Activated CD4-positive, alpha-beta memory T cell treated with anti-CD3 and anti-CD28 coated beads for 36 hours (primary cell): ENCODE results near the gene JARID2. TPM values are rescaled to one million over a fixed set of nuclear protein-coding genes. Genes with fewer than 3 reads are reported as not detected.

Experiments used
- CTCF ChIA-PET: fragments of 350-600 bp; sonication (Branson Sonifier 250); formaldehyde crosslinking; loops from one replicate; lab custom pipeline; 2021; ENCODE audit warnings: antibody characterized with exemption, inconsistent platforms; lab: Charles Lee
- POLR2A ChIA-PET: fragments of 350-600 bp; sonication (Branson Sonifier 250); formaldehyde crosslinking; loops from one replicate; lab custom pipeline; 2021; ENCODE audit warnings: antibody characterized with exemption; lab: Charles Lee
- DNase-seq: peaks from one replicate; pipeline ENCODE4 v3.0.0-alpha.2; 2020
- H3K27ac Mint-ChIP-seq: one replicate; pipeline ENCODE4 v1.8.0; 2021; ENCODE audit warnings: mixed read lengths
- H3K27me3 Mint-ChIP-seq: one replicate; pipeline ENCODE4 v1.8.0; 2021; ENCODE audit warnings: mixed read lengths
- H3K36me3 Mint-ChIP-seq: one replicate; pipeline ENCODE4 v1.8.0; 2021; ENCODE audit warnings: mixed read lengths
- H3K4me1 Mint-ChIP-seq: one replicate; pipeline ENCODE4 v1.8.0; 2021; ENCODE audit warnings: low read depth, mixed read lengths
- H3K4me3 Mint-ChIP-seq: one replicate; pipeline ENCODE4 v1.8.0; 2021; ENCODE audit warnings: mild to moderate bottlenecking, mixed read lengths
- H3K9me3 Mint-ChIP-seq: one replicate; pipeline ENCODE4 v1.8.0; 2021; ENCODE audit warnings: mixed read lengths
- intact Hi-C: fragments of 100-400 bp; cut with micrococcal nuclease; formaldehyde crosslinking; loops from one replicate; pipeline ENCODE4 v1.15.1; 2023
- total RNA-seq, 2 experiments: library from RNA; stranded (reverse); gene quantifications; one replicate each; pipeline ENCODE4 v1.2.3, GENCODE V29; 2021

The JARID2 gene
- total RNA-seq, 2 experiments from 2014 or later = 41.4 to 44.0 TPM

DNA sequence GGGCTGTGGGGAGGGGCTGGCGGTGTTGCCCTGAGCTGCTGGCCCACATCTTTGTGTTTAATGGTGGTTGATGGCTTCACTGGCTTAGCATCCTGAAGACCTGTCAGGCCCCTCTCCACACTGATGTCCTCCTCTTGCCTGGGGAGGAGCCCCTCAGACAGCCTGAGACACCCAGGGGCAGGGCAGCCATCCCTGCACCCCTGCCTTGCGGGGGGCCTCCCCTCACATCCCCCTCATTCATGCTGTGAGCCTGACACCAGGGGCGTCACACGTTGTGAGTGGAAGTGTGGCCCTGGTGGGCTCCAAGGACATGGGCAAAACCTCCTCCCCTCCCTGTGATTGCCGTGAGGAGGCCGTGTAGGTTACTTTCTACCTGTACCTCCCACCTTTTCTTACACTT lies 264.3 kb downstream of the JARID2 start:
- peak overlapping the region; percentile 58 for H3K27ac Mint-ChIP-seq
- no peaks in the 10 kb centered on the region for H3K4me1 Mint-ChIP-seq
- peaks cover 74% of the 10 kb centered on the region for H3K36me3 Mint-ChIP-seq
- CTCF ChIA-PET = no interaction called here
- no peak for DNase-seq
- H3K27me3 Mint-ChIP-seq = no peaks in the 10 kb centered on the region
- intact Hi-C loops = no loop called here
- POLR2A ChIA-PET = no interaction called here
- H3K9me3 Mint-ChIP-seq = no peaks in the 10 kb centered on the region
- H3K4me3 Mint-ChIP-seq = no peak overlapping the region

DNA sequence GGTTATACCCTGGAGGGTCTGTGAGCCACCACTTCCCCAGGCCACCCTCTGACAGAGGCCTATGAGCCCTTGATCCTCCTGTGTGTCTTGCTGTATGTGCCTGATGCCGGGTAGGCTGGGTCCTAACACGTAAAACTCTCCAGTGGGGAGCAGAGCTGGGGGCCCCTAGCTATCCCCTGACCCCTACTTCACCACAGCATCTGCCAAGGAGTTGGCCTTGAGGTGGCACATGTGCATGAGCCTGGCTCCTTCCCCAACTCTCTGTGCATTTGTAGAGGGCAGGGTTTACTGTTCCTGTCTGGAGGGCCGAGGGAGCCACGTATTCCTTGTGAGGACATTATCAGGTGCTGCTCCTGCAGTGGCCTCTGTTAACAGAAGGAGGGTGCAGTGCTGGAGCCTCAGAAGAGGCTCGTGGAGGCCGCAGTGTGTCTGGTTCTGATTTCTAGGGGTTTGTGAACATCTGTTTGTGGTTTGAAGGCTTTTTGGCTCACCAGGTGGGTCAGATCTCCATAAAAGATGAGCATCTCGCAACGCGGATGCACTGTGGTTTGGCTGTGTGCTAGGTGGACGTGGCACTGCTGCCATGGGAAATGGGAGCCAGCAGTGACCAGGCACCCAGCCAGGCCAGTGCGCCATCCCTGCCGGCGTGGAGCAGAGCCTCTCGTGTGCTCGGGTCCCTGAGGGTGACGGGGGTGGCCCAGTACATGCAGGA lies 264.8 kb downstream of the JARID2 start:
- DNase-seq = no peak
- Mint-ChIP-seq H3K9me3 (no peaks in the 10 kb centered on the region), H3K27ac (peak overlapping the region; percentile 38), H3K36me3 (peaks cover 73% of the 10 kb centered on the region), H3K4me1 (no peaks in the 10 kb centered on the region), H3K27me3 (no peaks in the 10 kb centered on the region), H3K4me3 (no peak overlapping the region)
- POLR2A ChIA-PET = no interaction called here
- CTCF ChIA-PET = no interaction called here
- intact Hi-C loops = no loop called here

DNA sequence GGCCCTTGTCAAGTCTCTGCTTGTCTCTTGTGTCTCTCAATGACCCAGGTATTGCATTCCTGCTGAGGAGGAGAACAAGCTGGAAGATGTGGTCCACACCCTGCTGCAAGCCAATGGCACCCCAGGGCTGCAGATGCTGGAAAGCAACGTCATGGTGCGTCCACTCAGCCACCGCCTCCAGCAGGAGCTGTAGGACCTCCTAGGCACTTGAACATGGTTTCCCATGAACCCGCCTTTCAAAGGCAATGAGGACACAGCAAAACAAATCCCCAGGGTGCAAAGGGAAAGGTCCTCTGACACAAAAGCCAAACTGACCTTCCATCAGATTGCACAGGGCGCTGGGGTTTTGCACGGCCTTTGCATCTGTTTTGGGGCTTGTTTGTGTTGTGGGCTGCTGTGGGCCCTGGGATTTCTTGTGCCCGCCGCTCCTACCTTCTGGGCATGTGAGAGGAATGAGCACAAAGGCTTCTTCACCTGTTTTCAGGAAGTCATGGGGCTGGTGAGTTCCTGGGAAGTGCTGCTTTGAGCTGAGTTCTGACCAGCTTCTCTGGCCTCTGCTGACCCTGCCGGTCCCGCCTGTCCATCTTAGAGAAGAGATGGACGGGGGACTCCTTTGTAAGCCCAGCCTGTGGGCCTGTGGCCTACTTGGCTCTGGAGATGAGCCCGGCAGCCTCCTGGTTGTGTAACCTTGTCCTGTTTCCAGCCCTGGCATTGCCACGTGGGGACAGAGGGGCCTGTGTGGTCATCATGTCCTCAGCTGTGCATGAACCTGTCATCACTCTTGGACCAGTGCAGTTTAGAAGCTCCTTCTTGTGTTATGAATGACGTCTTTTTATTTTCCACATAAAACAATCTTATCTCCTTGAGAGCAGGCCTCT lies 265.6 kb downstream of the JARID2 start:
- H3K9me3 Mint-ChIP-seq = no peaks in the 10 kb centered on the region
- H3K27ac Mint-ChIP-seq = no peak overlapping the region
- CTCF ChIA-PET = no interaction called here
- peaks cover 76% of the 10 kb centered on the region for H3K36me3 Mint-ChIP-seq
- POLR2A ChIA-PET = no interaction called here
- intact Hi-C loops = no loop called here
- no peak for DNase-seq
- no peaks in the 10 kb centered on the region for H3K27me3 Mint-ChIP-seq
- H3K4me1 Mint-ChIP-seq = no peaks in the 10 kb centered on the region
- H3K4me3 Mint-ChIP-seq = no peak overlapping the region

DNA sequence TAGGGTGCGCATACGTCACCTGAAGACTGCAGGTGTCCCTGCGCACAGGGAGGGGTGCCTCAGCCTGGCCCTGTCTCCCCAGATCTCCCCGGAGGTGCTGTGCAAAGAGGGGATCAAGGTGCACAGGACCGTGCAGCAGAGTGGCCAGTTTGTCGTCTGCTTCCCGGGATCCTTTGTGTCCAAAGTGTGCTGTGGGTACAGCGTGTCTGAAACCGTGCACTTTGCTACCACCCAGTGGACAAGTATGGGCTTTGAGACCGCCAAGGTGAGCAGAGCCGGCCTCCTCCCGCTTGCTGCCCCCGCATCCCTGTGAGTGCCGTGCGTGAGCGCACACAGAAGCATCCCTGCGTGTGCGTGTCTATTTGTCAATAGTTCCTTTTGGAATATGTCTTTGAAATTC lies 266.3 kb downstream of the JARID2 start:
- Mint-ChIP-seq H3K27ac (no peak overlapping the region), H3K27me3 (no peaks in the 10 kb centered on the region), H3K36me3 (peaks cover 76% of the 10 kb centered on the region), H3K9me3 (no peaks in the 10 kb centered on the region), H3K4me1 (no peaks in the 10 kb centered on the region), H3K4me3 (no peak overlapping the region)
- intact Hi-C loops = no loop called here
- CTCF ChIA-PET = interaction anchor here (1.3 kb wide), 1 partner anchor 108 kb away, joined by 3 read pairs; no protein-coding TSS in a partner anchor
- POLR2A ChIA-PET = no interaction called here
- no peak for DNase-seq

DNA sequence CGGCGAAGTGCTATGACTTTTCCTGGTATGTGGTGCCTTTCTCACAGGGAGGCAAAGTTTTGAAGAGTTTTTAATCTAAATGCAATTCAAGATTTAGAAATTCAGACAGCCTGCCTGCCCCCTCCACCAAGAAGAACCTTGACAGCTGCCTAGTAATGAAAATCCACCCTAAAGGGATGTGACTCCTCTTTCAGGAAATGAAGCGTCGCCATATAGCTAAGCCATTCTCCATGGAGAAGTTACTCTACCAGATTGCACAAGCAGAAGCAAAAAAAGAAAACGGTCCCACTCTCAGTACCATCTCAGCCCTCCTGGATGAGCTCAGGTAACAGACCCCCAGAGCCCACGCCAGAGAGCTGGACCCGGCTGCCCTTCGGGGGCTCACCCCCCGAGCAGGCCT lies 266.9 kb downstream of the JARID2 start:
- no peak for DNase-seq
- no peaks in the 10 kb centered on the region for H3K9me3 Mint-ChIP-seq
- H3K4me3 Mint-ChIP-seq = no peak overlapping the region
- CTCF ChIA-PET = interaction anchor here (1.3 kb wide), 1 partner anchor 108 kb away, joined by 3 read pairs; no protein-coding TSS in a partner anchor
- H3K36me3 Mint-ChIP-seq = peaks cover 76% of the 10 kb centered on the region
- H3K27ac Mint-ChIP-seq = no peak overlapping the region
- no peaks in the 10 kb centered on the region for H3K4me1 Mint-ChIP-seq
- POLR2A ChIA-PET = interaction anchor here (1.0 kb wide), 1 partner anchor 9 kb away, joined by 3 read pairs; no protein-coding TSS in a partner anchor
- intact Hi-C loops = no loop called here
- no peaks in the 10 kb centered on the region for H3K27me3 Mint-ChIP-seq

DNA sequence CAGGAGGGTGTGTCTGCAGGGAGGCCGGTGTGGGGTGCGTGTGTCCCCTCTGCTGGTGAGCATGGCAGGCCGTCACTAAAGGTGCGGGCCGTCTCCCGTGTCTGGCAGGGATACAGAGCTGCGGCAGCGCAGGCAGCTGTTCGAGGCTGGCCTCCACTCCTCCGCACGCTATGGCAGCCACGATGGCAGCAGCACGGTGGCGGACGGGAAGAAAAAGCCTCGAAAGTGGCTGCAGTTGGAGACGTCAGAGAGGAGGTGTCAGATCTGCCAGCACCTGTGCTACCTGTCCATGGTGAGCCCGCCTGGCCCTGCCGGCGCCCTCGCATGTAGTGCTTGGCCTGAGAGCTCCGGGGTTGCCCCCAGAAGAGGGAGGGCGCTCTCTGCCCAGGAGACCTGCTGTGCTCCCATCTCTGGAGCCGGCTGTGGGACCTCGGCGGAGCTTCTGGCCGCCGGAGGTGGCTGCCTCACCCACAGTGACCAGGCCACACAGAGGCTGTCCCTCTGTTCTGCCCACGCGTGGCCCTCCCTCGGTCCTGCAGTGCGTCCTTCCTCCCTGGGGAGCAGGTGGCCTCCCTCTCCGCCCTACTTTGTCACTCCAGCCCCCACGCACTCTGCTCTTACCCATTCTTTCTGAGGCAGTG lies 267.4 kb downstream of the JARID2 start:
- no peaks in the 10 kb centered on the region for H3K27me3 Mint-ChIP-seq
- H3K9me3 Mint-ChIP-seq = no peaks in the 10 kb centered on the region
- peak overlapping the region; percentile 29 for H3K27ac Mint-ChIP-seq
- DNase-seq = no peak
- no peak overlapping the region for H3K4me3 Mint-ChIP-seq
- H3K4me1 Mint-ChIP-seq = no peaks in the 10 kb centered on the region
- intact Hi-C loops = no loop called here
- ChIA-PET POLR2A (interaction anchor here (1.0 kb wide), 1 partner anchor 9 kb away, joined by 3 read pairs; no protein-coding TSS in a partner anchor), CTCF (interaction anchor here (1.3 kb wide), 1 partner anchor 107 kb away, joined by 3 read pairs; no protein-coding TSS in a partner anchor)
- H3K36me3 Mint-ChIP-seq = peaks cover 82% of the 10 kb centered on the region

DNA sequence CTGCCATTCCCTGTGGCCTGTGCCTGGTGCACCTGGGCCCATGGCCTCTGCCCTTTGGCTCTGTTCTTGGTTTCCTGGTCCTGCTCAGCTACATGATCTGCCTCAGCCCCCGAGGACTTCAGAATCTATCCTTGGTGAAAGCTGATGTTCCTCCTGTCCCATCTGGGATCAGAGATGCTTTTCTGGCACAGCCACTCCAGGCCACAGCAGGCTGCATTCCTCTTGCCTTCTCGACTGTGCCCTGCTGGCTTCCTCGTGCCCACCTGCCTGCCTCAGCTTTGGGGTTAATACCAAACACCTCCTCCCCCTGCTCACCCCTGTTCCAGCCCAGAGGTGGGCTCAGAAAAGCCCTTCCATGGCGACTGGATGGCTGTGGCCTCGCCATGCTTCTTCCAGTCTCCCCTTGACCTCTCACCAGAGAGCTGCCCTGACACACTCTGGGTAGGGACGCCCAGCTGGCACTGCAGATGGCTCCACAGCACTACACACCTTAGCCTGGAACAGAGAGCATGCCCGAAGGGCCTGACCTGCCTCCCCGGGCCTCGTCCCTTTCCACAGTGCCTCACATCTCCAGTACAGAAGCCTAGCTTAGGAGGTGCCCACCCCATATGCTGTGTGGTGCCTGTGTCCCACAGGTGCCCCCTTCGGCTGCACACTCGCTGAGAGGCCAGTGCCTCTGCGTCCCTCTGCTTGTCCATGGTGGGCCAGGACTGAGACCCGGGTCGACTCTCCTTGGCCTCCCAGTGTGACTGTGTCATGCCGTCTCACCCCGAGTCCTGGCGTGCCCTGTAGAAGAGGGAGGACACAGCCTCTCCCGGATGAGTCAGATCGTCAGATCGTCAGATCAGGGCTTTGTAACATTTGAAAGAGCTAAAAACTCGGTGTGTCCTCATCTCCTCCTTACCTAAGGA lies 268.2 kb downstream of the JARID2 start:
- POLR2A ChIA-PET = interaction anchor here (1.0 kb wide), 1 partner anchor 8 kb away, joined by 3 read pairs; no protein-coding TSS in a partner anchor
- CTCF ChIA-PET = interaction anchor here (1.1 kb wide), 1 partner anchor 109 kb away, joined by 3 read pairs; no protein-coding TSS in a partner anchor
- H3K36me3 Mint-ChIP-seq = peaks cover 80% of the 10 kb centered on the region

DNA sequence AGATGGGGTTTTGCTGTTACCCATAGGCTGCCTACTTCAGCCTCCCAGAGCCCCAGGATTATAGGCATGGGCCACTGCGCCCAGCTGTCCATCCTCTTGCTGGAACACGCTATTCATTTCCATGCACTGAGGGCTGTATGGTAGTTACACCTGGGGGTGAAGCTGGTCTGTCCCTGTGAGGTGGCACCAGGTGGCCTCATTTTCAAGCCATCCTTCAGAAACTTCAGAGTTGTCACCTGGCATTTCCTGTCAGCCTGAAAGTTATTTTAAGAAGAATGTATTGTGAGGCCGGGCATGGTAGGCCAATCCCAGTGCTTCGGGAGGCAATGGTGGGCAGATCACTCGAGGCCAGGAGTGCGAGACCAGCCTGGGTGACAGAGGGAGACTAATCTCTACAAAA lies 269.4 kb downstream of the JARID2 start:
- Mint-ChIP-seq H3K4me1 (no peaks in the 10 kb centered on the region), H3K36me3 (peaks cover 81% of the 10 kb centered on the region), H3K27me3 (no peaks in the 10 kb centered on the region), H3K27ac (peak overlapping the region; percentile 38), H3K9me3 (no peaks in the 10 kb centered on the region), H3K4me3 (no peak overlapping the region)
- intact Hi-C loops = no loop called here
- no peak for DNase-seq
- POLR2A ChIA-PET = no interaction called here
- CTCF ChIA-PET = interaction anchor here (1.1 kb wide), 1 partner anchor 108 kb away, joined by 3 read pairs; no protein-coding TSS in a partner anchor

More for the DNA sequence above, 268.2 kb downstream of the JARID2 start:
- intact Hi-C loops = no loop called here
- no peak for DNase-seq
- Mint-ChIP-seq H3K27me3 (no peaks in the 10 kb centered on the region), H3K4me3 (no peak overlapping the region), H3K27ac (peak overlapping the region; percentile 29), H3K4me1 (no peaks in the 10 kb centered on the region), H3K9me3 (no peaks in the 10 kb centered on the region)

DNA sequence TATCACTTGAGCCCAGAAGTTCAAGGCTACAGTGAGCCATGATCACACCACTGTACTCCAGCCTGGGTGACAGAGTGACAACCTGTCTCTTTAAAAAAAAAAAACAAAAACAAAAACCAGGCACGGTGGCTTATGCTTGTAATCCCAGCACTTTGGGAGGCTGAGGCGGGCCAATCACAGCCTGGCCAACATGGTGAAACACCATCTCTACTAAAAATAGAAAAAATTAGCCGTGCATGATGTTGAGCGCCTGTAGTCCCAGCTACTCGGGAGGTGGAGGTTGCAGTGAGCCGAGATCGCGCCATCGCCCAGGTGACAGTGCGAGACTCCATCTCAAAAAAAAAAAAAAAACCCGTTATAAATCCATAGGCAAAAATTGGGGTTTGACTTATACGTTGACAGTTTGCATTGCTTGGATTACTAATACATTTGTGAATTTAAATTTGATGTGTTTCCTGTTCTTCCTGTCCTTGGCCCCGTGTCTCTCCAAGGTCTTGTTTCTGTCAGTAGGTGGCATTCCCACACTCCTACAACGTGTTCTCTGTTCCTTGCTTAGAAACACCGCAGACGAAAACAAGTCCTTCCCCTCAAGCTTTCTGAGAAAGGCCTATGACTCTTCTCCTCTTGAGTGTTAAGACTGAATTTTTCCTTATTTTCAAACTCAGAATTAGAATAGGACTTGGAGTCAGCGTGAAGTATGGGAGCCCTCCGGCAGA lies 269.9 kb downstream of the JARID2 start:
- Mint-ChIP-seq H3K9me3 (no peaks in the 10 kb centered on the region), H3K4me1 (no peaks in the 10 kb centered on the region), H3K27me3 (no peaks in the 10 kb centered on the region), H3K27ac (peak overlapping the region; percentile 8), H3K4me3 (no peak overlapping the region), H3K36me3 (peaks cover 80% of the 10 kb centered on the region)
- ChIA-PET POLR2A (no interaction called here), CTCF (no interaction called here)
- intact Hi-C loops = no loop called here
- DNase-seq = no peak

DNA sequence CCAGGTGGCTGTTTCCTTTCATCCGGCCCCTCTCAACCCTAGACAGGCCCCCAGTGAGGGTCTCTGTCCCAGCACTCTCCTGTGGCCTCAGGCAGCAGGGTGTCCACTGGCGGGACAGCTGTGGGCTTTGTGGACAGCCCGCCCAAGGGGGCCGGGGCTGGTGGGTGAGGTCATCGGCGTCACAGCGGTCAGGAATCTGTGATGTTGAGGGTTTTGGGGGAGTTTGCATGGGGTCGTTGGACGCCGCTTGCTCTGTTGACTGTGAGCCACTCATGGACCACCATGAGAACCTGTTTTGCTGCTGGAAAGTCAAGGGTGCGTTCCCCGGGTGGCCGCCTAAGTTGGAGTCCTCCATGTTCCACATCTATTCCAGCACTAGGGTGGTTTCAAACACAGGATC lies 270.5 kb downstream of the JARID2 start:
- Mint-ChIP-seq H3K27ac (no peak overlapping the region), H3K27me3 (no peaks in the 10 kb centered on the region), H3K9me3 (no peaks in the 10 kb centered on the region), H3K36me3 (peaks cover 78% of the 10 kb centered on the region), H3K4me3 (no peak overlapping the region), H3K4me1 (no peaks in the 10 kb centered on the region)
- no peak for DNase-seq
- ChIA-PET CTCF (no interaction called here), POLR2A (no interaction called here)
- intact Hi-C loops = no loop called here
